Sigmoid colon (tissue), 7 donors: ENCODE measurements around the gene EXTL1. TPM values are rescaled to one million over a fixed set of nuclear protein-coding genes. Genes with fewer than 3 reads are reported as not detected.

ENCODE experiments used
- DNase-seq: peaks from one replicate; pipeline ENCODE4 v3.0.0-alpha.2; 2019
- H3K27ac ChIP-seq, 4 donors: fragments of 200-600 bp; sonication (generic); one replicate each; pipeline ENCODE4 v1.5.1; 2016 to 2019; ENCODE audit warnings: mild to moderate bottlenecking in 1 of 4
- H3K27me3 ChIP-seq, 3 donors: fragments of 200-600 bp; sonication (generic); one replicate each; pipeline ENCODE4 v1.5.1; 2019; ENCODE audit warnings: mild to moderate bottlenecking in 1 of 3
- H3K36me3 ChIP-seq, 4 donors: fragments of 200-600 bp; sonication (generic); one replicate each; pipeline ENCODE4 v1.5.1; 2016 to 2019
- H3K4me1 ChIP-seq, 4 donors: fragments of 200-600 bp; sonication (generic); one replicate each; pipeline ENCODE4 v1.5.1; 2017 to 2019
- H3K4me3 ChIP-seq, 4 donors: fragments of 200-600 bp; sonication (generic); one replicate each; pipeline ENCODE4 v1.5.1; 2017 to 2019; ENCODE audit warnings: mild to moderate bottlenecking in 2 of 4, moderate library complexity in 1 of 4
- H3K9me3 ChIP-seq, 4 donors: fragments of 200-600 bp in 3 of 4; sonication (generic) in 3 of 4; one replicate each; pipeline versions ENCODE4 v1.5.1 to v1.6.1; 2013 to 2019
- EP300 ChIP-seq, 4 donors: sonication (generic); formaldehyde crosslinking; IDR thresholded peaks; one replicate each; pipeline ENCODE4 v1.6.1; 2017; ENCODE audit warnings: antibody characterized with exemption in 4 of 4
- POLR2A ChIP-seq, 2 donors: fragments of 450-650 bp; IDR thresholded peaks; one replicate each; pipeline ENCODE4 v1.6.1; 2016; ENCODE audit warnings: antibody characterized with exemption in 2 of 2, mild to moderate bottlenecking in 2 of 2, moderate library complexity in 2 of 2
- POLR2AphosphoS5 ChIP-seq, 4 donors: sonication (generic); formaldehyde crosslinking; IDR thresholded peaks; one replicate each; pipeline ENCODE4 v1.6.1; 2017; ENCODE audit warnings: antibody characterized with exemption in 4 of 4
- WGBS, 2 donors: extraction: QIAGEN DNeasy Blood & Tissue Kit; methylation state at CpG; one replicate each; pipeline ENCODE4 v1.1.7; 2013; 5-methylcytosine and 5-hydroxymethylcytosine counted together
- intact Hi-C: fragments of 100-400 bp; cut with DNase I; formaldehyde crosslinking; loops from one replicate; pipeline ENCODE4 v1.15.1; 2023
- polyA plus RNA-seq, 3 donors: library from polyadenylated mRNA; stranded (reverse); fragments of 200-250 nt; gene quantifications; one replicate each; pipeline ENCODE4 v1.2.3, GENCODE V29; 2013
- total RNA-seq, 4 donors: library from RNA; depleted of rRNA; stranded (reverse); fragments of >200 nt; gene quantifications; one replicate each; pipeline ENCODE4 v1.1.0, GENCODE V29; 2016
- TF ChIP-seq, protein P1 (sequence below), 4 experiments: fragments of 450-650 bp in 3 of 4; fragments of 200-600 bp in 1 of 4; IDR thresholded peaks; one replicate each; pipeline ENCODE4 v1.5.1; 2016 to 2019; ENCODE audit warnings: antibody characterized with exemption in 4 of 4, mild to moderate bottlenecking in 3 of 4, moderate library complexity in 2 of 4
- donor health status: healthy with polysubstance abuse.
- donor health status: Bipolar disorder and iron deficiency.
- donor health status: healthy.

Gene EXTL1
- total and polyA plus RNA-seq, 7 donors = under 0.01 to 1.5 (median 1.0) TPM; not detected in 1

GRCh38 chr1:26050248-26050640, 28.7 kb downstream of the EXTL1 start:
- peaks cover 23 to 45% (median 27%) of the 10 kb centered on the region in 3 donors for H3K27me3 ChIP-seq
- intact Hi-C loops = no loop called here
- 89 to 96% methylated on average over 6 of the region's 6 CpGs for WGBS, 2 donors
- no peak overlapping the region for H3K27ac ChIP-seq
- peaks cover 0 to 16% (median 13%) of the 10 kb centered on the region in 4 donors for H3K4me1 ChIP-seq
- no peak for TF ChIP-seq POLR2A (IDR thresholded peaks at IDR 0.05)
- TF ChIP-seq POLR2AphosphoS5 (IDR thresholded peaks at IDR 0.05) = no peak
- TF ChIP-seq, protein P1, sequence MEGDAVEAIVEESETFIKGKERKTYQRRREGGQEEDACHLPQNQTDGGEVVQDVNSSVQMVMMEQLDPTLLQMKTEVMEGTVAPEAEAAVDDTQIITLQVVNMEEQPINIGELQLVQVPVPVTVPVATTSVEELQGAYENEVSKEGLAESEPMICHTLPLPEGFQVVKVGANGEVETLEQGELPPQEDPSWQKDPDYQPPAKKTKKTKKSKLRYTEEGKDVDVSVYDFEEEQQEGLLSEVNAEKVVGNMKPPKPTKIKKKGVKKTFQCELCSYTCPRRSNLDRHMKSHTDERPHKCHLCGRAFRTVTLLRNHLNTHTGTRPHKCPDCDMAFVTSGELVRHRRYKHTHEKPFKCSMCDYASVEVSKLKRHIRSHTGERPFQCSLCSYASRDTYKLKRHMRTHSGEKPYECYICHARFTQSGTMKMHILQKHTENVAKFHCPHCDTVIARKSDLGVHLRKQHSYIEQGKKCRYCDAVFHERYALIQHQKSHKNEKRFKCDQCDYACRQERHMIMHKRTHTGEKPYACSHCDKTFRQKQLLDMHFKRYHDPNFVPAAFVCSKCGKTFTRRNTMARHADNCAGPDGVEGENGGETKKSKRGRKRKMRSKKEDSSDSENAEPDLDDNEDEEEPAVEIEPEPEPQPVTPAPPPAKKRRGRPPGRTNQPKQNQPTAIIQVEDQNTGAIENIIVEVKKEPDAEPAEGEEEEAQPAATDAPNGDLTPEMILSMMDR (IDR thresholded peaks at IDR 0.05) = no peak
- TF ChIP-seq EP300 (IDR thresholded peaks at IDR 0.05) = no peak
- no peak for DNase-seq
- H3K9me3 ChIP-seq = no peaks in the 10 kb centered on the region
- no peak overlapping the region for H3K4me3 ChIP-seq
- H3K36me3 ChIP-seq = no peaks in the 10 kb centered on the region

- intact Hi-C loops = no loop called here
- H3K27ac ChIP-seq = no peak overlapping the region
These were observed 32.4 kb downstream of the EXTL1 start for GRCh38 chr1:26053718-26054560.

GRCh38 chr1:26055041-26055440, 33.5 kb downstream of the EXTL1 start:
- Histone ChIP-seq H3K4me3 (no peak overlapping the region), H3K4me1 (no peaks in the 10 kb centered on the region), H3K27ac (no peak overlapping the region), H3K36me3 (no peaks in the 10 kb centered on the region), H3K9me3 (no peaks in the 10 kb centered on the region), H3K27me3 (peaks cover 0 to 14% (median 0%) of the 10 kb centered on the region in 3 donors)
- WGBS, 2 donors = 81 to 86% methylated on average over 2 of the region's 2 CpGs
- DNase-seq = no peak
- intact Hi-C loops = no loop called here
- no peak for TF ChIP-seq EP300 (IDR thresholded peaks at IDR 0.05)
- TF ChIP-seq, protein P1 (IDR thresholded peaks at IDR 0.05) = no peak
- no peak for TF ChIP-seq POLR2AphosphoS5 (IDR thresholded peaks at IDR 0.05)
- no peak for TF ChIP-seq POLR2A (IDR thresholded peaks at IDR 0.05)

More at GRCh38 chr1:26053718-26054560, 32.4 kb downstream of the EXTL1 start:
- WGBS, 2 donors = 42 to 67% methylated on average over 16 of the region's 16 CpGs
- H3K4me3 ChIP-seq = no peak overlapping the region
- DNase-seq = no peak
- H3K4me1 ChIP-seq = no peaks in the 10 kb centered on the region
- peaks cover 0 to 14% (median 0%) of the 10 kb centered on the region in 3 donors for H3K27me3 ChIP-seq
- no peaks in the 10 kb centered on the region for H3K9me3 ChIP-seq
- H3K36me3 ChIP-seq = no peaks in the 10 kb centered on the region
- TF ChIP-seq POLR2AphosphoS5 (IDR thresholded peaks at IDR 0.05) = no peak
- TF ChIP-seq POLR2A (IDR thresholded peaks at IDR 0.05) = no peak
- TF ChIP-seq, protein P1 (IDR thresholded peaks at IDR 0.05) = no peak
- no peak for TF ChIP-seq EP300 (IDR thresholded peaks at IDR 0.05)

DNA sequence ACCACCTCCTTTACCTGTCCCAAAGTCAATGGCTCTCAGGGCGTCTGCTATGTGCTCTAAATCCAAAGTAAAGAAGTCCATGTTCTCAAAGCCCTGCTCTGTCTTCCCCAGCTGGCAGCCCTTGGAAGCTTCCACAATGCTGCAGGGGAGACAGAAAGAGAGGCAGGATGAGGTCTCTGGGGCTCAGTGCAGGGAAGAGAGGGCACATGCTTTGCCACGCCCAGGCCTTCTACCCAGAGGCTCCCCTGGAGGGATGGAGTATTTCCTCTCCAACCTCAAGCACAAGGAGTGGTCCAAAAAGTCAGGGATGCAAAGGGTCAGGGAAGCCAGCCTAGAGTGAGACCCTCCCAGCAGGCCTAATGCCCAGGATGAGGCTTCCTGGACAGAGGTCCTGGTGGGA, 35.6 kb downstream of the EXTL1 start:
- intact Hi-C loops = no loop called here
- 82 to 89% methylated on average over 2 of the region's 2 CpGs for WGBS, 2 donors
- H3K27me3 ChIP-seq = peaks cover 0 to 14% (median 0%) of the 10 kb centered on the region in 3 donors

More for the DNA sequence above, 35.6 kb downstream of the EXTL1 start:
- no peak for DNase-seq
- Histone ChIP-seq H3K4me3 (no peak overlapping the region), H3K9me3 (no peaks in the 10 kb centered on the region), H3K4me1 (no peaks in the 10 kb centered on the region), H3K36me3 (no peaks in the 10 kb centered on the region), H3K27ac (no peak overlapping the region)
- TF ChIP-seq EP300 (IDR thresholded peaks at IDR 0.05) = no peak
- TF ChIP-seq, protein P1 (IDR thresholded peaks at IDR 0.05) = no peak
- TF ChIP-seq POLR2A (IDR thresholded peaks at IDR 0.05) = no peak
- TF ChIP-seq POLR2AphosphoS5 (IDR thresholded peaks at IDR 0.05) = no peak
